Measurements from ENCODE around the gene DOK5. TPM values are rescaled to one million over a fixed set of nuclear protein-coding genes. Genes with fewer than 3 reads are reported as not detected.

Gene DOK5
- total and polyA plus RNA-seq, 2 of the 4 experiments (the other 2 are of a cell fraction), result 2.8 to 3.9 TPM

- Histone ChIP-seq H2AK5ac (ENCODE audit: low read depth, low read length) (no peak overlapping the region), H3K27me3 (ENCODE audit: control insufficient read depth, insufficient read depth, low read length) (no peaks in the 10 kb centered on the region), H2BK20ac (ENCODE audit: low read depth, low read length) (no peak overlapping the region), H3K27ac (ENCODE audit: insufficient read depth, low read length) (no peak overlapping the region), H4K20me1 (ENCODE audit: insufficient read depth, low read length) (no peaks in the 10 kb centered on the region), H3K18ac (ENCODE audit: low read depth, low read length) (no peak overlapping the region), H3K9me3 (ENCODE audit: control insufficient read depth, insufficient read depth, low read length) (no peaks in the 10 kb centered on the region), H3K23ac (ENCODE audit: low read depth, low read length) (no peak overlapping the region), H3K4me3 (ENCODE audit: insufficient read depth, low read depth, low read length) (no peak overlapping the region), H3K79me1 (ENCODE audit: low read depth in 1 of 2, low read length in 2 of 2) (no peaks in the 10 kb centered on the region), H3K14ac (replicated peaks; ENCODE audit: low read depth, low read length) (no peak overlapping the region), H4K8ac (ENCODE audit: low read depth in 2 of 2, low read length in 2 of 2) (no peak overlapping the region), H3K9ac (ENCODE audit: low read depth, low read length) (no peak overlapping the region), H2BK5ac (ENCODE audit: low read depth, low read length, poor library complexity, severe bottlenecking) (no peak overlapping the region), H3K4me2 (ENCODE audit: low read depth, low read length) (no peak overlapping the region), H2AFZ (replicated peaks; ENCODE audit: low read length, poor library complexity) (no peak overlapping the region), H3K36me3 (ENCODE audit: control insufficient read depth, insufficient read depth, low read length) (no peaks in the 10 kb centered on the region), H3K4me1 (ENCODE audit: control insufficient read depth, insufficient read depth, low read length) (no peaks in the 10 kb centered on the region), H4K5ac (ENCODE audit: low read depth, low read length) (no peak overlapping the region), H3K56ac (ENCODE audit: extremely low read depth, insufficient read depth, low read length) (no peak overlapping the region), H3K9me1 (ENCODE audit: insufficient read depth, low read length) (no peaks in the 10 kb centered on the region), H3K4ac (ENCODE audit: low read depth, low read length) (no peak overlapping the region), H4K91ac (ENCODE audit: insufficient read depth, low read depth, low read length) (no peak overlapping the region), H2BK120ac (ENCODE audit: low read depth, low read length) (no peak overlapping the region), H2AK9ac (replicated peaks; ENCODE audit: low read depth, low read length, poor library complexity) (no peak overlapping the region), H2BK15ac (ENCODE audit: low read depth, low read length) (no peak overlapping the region)
- dilution Hi-C loops (cut with HindIII; ENCODE audit: low sequenced_read_pairs, unreplicated experiment) (no loop called here), intact Hi-C loops (cut with micrococcal nuclease) (no loop called here), in situ Hi-C loops (cut with MboI; ENCODE audit: low sequenced_read_pairs) (no loop called here)
- ATAC-seq (ENCODE audit: low read depth) (no peak), DNase-seq (no peak)
- 42% methylated on average over 2 of the region's 3 CpGs; no CpG with 5 or more reads in 1 of the 2 experiments for WGBS, 2 experiments (ENCODE audit: extremely low coverage in 2 of 2, insufficient read length in 1 of 2)
- TF ChIP-seq RFX5 (IDR thresholded peaks at IDR 0.05; ENCODE audit: low read depth, low read length), result no peak
- TF ChIP-seq NFE2L2 (IDR thresholded peaks at IDR 0.05; ENCODE audit: low read depth, low read length), result no peak
- no peak for TF ChIP-seq SMC3 (IDR thresholded peaks at IDR 0.05; ENCODE audit: low read depth, low read length)
- no peak for TF ChIP-seq MAFK (IDR thresholded peaks at IDR 0.05; ENCODE audit: low read depth, low read length)
- TF ChIP-seq RAD21 (IDR thresholded peaks at IDR 0.05; ENCODE audit: low read length), result no peak
- TF ChIP-seq CTCF (conservative IDR thresholded peaks at IDR 0.05; ENCODE audit: low read depth, low read length), result no peak
- no peak for TF ChIP-seq CEBPB (IDR thresholded peaks at IDR 0.05; ENCODE audit: low read depth, low read length)
- no peak for TF ChIP-seq MAZ (IDR thresholded peaks at IDR 0.05; ENCODE audit: borderline replicate concordance, low read depth, low read length)
- TF ChIP-seq USF2 (IDR thresholded peaks at IDR 0.05; ENCODE audit: low read depth, low read length), result no peak
- no peak for TF ChIP-seq CHD1 (IDR thresholded peaks at IDR 0.05; ENCODE audit: low read depth, low read length)
- TF ChIP-seq RCOR1 (IDR thresholded peaks at IDR 0.05; ENCODE audit: insufficient replicate concordance, low read length), result no peak
- TF ChIP-seq ELK1 (IDR thresholded peaks at IDR 0.05; ENCODE audit: borderline replicate concordance, low read depth, low read length), result no peak
- TF ChIP-seq BHLHE40 (IDR thresholded peaks at IDR 0.05; ENCODE audit: low read depth, low read length), result no peak
- no peak for TF ChIP-seq FOS (IDR thresholded peaks at IDR 0.05; ENCODE audit: low read depth, low read length)
- TF ChIP-seq POLR2A (IDR thresholded peaks at IDR 0.05; ENCODE audit: low read depth, low read length), result no peak
- TF ChIP-seq MXI1 (IDR thresholded peaks at IDR 0.05; ENCODE audit: borderline replicate concordance, low read depth, low read length), result no peak
- ChIA-PET CTCF (no interaction called here), POLR2A (ENCODE audit: unreplicated experiment) (no interaction called here)
- BruUV-seq (replicated peaks), result no TSS peak
These were observed 7.3 kb upstream of the DOK5 start for GRCh38 chr20:54468082-54468481.
